HG03469 (cell line): ENCODE measurements around the gene CYSLTR2.
"Not testable (repeated sequence)": the region's sequence is repeated elsewhere in the genome, so short reads cannot be mapped to it uniquely, and the experiment has no call there.

ENCODE experiments used
- ATAC-seq: cut with Tn5 transposase; IDR thresholded peaks from one replicate; pipeline ENCODE4 v1.9.1; 2021; ENCODE audit warnings: mild to moderate bottlenecking, moderate library complexity, moderate number of reproducible peaks; ENCODE audit not compliant: unreplicated experiment

Gene CYSLTR2

DNA sequence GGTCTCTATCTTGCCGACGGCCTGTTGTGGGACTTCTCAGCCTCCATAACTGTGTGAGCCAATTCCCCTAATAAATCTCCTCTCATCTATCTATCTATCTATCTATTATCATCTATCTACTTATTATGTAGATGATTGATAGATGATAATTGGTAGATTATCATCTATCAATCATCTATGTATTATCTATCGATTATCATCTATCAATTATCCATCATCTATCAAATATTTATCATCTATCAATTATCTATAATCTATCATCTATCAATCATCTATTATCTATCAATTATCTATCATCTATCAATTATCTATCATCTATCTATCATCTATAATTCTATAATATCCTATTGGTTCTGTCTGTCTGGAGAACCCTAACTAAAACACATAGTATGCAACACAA, 33.5 kb downstream of the CYSLTR2 start:
- no peak for ATAC-seq

DNA sequence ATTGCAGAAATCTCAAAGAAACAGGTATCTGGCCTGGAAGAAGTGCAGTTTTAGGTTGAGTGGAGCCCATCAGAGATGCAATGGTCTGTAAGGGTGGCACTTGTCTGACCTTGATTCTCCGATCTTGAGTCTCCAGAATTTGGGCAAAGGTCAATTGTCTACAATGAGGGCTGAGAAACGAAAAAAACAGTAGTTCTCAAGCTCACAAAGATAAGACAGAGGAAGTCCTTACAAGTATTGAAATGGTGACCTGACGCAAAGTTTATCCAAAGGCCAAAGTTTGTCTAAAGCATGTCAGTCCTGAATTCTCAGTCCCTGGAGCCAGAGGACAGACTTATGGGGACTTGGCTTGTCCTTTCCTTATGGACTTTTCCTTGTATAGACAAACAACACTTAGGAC, 40.3 kb downstream of the CYSLTR2 start:
- ATAC-seq: no peak

DNA sequence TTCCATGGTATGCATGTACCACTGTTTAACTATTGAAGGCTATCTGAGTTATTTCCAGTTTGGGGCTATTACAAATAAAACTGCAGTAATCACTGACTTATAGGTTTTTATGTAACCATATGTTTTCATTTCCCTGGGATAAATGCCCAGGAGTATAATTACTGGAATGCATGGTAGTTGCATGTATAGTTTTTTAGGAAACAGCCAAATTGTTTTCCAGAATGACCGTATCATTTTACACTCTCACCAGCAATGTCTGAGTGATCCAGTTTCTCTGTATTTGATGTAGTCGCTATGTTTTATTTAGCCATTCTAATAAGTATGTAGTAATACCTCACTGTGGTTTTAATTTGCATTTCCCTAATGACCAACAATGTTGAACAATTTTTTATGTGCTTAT, 42.0 kb downstream of the CYSLTR2 start:
- no peak for ATAC-seq

DNA sequence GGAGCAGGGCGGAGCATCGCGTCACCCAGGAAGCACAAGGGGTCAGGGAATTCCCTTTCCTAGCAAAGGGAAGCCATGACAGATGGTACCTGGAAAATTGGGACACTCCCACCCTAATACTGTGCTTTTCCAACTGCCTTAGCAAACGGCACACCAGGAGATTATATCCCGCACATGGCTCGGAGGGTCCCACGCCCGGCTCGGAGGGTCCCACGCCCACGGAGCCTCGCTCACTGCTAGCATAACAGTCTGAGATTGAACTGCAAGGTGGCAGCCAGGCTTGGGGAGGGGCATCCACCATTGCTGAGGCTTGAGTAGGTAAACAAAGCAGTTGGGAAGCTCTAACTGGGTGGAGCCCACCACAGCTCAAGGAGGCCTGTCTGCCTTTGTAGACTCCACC, 42.9 kb downstream of the CYSLTR2 start:
- not testable (repeated sequence) for ATAC-seq

DNA sequence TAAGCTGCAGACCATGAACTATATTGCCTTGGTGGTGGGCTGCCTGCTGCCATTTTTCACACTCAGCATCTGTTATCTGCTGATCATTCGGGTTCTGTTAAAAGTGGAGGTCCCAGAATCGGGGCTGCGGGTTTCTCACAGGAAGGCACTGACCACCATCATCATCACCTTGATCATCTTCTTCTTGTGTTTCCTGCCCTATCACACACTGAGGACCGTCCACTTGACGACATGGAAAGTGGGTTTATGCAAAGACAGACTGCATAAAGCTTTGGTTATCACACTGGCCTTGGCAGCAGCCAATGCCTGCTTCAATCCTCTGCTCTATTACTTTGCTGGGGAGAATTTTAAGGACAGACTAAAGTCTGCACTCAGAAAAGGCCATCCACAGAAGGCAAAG, 53.7 kb downstream of the CYSLTR2 start:
- no peak for ATAC-seq

DNA sequence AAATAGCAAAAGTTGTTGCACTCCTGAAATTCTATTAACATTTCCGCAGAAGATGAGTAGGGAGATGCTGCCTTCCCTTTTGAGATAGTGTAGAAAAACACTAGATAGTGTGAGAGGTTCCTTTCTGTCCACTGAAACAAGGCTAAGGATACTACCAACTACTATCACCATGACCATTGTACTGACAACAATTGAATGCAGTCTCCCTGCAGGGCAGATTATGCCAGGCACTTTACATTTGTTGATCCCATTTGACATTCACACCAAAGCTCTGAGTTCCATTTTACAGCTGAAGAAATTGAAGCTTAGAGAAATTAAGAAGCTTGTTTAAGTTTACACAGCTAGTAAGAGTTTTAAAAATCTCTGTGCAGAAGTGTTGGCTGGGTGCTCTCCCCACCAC, 55.0 kb downstream of the CYSLTR2 start:
- no peak for ATAC-seq

DNA sequence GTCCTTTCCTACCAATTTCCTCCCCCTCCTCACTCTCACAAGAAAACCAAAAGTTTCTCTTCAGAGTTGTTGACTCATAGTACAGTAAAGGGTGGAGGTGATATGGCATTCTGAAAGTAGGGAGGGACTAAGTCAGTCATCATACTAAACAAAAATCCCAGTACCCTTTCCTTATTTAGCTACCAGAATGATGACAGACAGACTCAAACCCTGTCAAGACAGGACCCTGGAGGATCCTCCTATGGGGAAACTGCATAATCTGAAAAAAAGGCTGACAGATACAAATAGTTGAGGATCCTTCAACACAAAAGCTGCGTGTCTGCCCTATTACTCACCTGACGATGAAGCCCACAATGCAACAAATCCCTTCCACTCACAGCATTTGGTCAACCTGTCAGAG, 55.5 kb downstream of the CYSLTR2 start:
- no peak for ATAC-seq

DNA sequence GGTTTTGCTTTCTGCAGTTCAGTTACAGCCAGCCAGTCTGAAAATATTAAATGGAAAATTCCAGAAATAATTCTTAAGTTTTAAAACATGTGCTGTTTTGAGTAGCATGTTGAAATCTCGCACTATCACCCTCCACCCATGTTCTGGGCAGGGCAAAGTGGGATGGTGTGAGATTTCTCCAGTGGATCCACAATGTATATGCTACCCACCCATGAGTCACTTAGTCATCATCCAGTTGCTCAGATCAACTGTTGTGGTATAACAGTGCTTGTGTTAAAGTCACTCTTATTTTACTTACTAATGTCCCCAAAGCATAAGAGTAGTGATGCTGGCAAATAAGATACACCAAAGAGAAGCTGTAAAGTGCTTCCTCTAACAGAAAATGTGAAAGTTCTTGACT, 56.4 kb downstream of the CYSLTR2 start:
- no peak for ATAC-seq

DNA sequence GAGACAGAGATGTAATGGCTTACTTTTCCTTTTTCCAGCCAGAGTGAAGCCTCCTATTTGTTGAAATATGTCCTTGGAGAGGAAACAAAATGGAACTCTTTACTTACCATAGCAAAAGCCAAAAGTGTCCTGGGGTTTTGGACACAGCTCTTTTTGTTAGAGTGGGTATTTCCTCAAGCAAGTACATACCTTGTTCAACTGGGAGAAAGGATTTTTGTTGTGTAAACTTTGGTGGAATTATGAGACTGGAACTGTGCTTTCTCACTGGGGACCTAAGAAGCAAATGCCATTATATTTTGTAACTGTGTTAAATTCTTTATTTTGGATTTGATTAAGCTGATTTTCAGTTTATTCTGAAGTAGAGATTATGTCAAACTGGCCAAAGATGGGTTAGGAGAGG, 58.4 kb downstream of the CYSLTR2 start:
- ATAC-seq: no peak

DNA sequence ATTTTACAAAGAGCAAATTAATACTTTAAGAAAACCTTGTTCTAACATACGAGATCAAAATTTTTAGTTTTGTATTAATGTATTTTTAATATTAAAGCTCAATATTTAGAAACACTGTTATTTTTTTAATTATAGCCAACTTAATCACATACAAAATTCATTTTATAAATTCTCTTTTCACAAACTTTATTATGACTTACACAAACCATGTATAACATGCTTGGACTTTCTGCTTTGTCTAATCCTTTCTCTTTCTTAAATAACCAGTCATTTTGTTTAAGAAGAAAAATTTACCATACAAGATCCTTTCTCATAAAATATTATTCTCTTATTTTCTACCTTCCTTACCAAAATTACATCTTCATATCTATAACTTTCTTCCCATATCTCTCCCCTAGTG, 62.2 kb downstream of the CYSLTR2 start:
- ATAC-seq: no peak

DNA sequence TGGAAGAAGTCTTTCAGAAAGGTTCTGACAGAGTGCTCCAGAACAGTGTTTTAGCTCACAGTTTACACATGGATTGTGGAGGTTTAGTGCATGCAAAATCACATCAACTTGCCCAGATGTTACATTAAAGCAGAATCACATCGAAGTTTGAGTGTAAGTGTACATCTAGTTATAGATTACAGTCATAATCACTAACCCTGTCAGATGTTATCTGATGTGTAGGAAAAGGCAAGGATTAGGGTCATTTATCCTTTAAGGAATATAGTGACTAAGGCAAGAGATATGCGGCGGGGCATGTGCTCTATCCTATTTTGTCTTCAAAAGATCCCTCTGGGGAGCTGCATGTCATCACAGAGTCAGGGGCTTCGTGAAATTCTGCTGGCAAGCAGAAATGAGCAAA, 66.9 kb downstream of the CYSLTR2 start:
- ATAC-seq: no peak

DNA sequence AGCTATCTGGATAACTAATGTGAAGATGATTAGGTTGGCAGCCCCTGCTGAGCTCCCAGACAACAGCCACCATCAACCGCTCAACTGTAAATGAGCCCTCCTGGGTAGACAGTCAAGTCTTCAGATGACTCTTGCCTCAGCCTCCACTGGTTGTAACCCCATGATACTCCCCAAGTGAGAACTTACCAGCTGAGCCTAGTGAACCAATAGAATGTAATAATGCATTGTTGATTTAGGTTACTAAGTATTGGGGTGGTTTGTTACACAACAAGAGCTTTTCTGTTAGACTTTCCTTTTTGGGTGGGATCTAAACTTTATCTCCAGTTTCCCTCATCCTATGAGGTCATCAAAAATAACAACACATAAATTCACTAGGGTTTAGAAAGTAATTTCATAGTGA, 69.4 kb downstream of the CYSLTR2 start:
- no peak for ATAC-seq

DNA sequence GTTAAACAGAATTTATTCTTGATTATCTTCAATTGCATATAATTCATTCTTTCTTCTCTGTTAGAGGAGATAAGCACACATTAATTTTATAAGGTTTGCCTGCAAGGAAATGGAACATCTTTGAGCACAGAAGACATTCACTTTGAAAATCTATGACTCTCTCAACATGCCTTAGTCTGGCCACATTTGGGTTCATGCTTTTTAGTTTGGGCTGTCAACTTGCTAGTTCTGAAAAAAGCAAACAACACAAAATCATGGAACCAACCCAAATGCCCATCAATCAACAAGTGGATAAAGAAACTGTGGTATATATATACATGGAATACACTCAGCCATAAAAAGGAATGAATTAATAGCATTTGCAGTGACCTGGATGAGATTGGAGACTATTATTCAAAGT, 71.5 kb downstream of the CYSLTR2 start:
- ATAC-seq: no peak

DNA sequence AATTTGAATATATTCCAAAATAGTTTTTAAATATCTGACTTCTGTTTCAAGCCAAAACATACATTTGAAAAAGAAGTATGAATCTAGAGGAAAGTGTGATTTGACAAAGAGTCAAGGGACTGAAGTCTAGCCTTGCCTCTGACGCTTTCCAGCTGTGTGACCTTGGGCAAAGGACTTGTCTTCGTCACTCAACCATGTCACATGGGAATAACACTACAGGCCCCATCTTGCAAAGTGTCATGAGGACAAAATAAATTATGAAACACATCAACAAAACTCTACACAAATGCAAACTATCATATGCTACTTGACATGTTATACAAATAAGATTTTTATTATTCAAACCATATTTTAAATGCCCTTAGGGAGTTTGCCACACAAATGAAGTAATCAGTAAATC, 73.0 kb downstream of the CYSLTR2 start:
- ATAC-seq: no peak

DNA sequence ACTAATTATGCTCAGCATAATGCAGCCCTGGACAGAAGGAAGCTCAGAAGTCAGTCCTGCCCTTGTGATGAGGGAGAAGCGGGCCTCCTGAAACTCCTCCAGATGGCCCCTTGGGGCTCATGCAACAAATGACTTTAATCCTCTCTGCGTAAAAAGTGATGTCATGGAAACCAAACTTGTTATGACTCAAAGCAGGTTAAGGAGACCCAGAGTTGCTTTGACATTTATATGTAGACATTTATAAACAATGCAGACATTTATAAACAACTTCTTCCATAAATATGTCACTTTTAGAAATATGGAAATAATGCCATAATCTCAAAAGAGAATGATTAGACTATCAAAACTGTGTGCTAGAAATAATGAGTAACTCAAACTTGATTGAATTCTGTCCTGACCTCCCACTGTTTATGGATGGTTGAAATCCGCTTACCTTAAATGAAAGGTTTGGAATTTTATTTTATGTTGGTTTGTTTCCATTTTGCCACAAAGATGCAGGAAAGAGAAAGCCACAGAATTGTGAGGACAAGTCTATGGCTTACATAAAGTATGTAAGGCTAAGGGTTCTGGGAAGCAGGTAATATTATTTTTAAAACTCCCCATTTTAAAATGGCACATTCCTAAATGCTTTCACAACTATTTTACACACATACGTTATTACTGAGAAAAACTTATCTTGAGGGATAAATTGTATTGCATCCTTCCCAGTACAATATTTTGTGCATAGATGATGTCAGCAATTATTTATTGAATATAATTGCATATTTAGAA, 73.7 kb downstream of the CYSLTR2 start:
- ATAC-seq: no peak

DNA sequence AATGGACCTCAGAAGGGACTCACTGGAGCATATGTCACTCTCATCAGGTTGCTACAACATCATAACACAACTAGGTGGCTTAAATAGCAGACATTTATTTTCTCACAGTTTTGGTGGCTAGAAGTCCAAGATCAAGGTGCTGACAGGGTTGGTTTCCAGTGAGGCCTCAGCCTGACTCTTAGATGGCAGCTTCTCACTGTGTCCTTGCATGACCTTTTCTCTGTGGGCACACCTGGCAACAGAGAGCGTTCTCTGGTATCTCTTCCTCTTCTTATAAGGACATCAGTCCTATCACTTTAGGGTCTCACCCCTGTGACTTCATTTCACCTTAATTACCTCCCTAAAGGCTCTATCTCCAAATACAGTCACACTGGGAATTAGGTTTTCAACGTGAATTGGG, 74.5 kb downstream of the CYSLTR2 start:
- ATAC-seq: no peak

DNA sequence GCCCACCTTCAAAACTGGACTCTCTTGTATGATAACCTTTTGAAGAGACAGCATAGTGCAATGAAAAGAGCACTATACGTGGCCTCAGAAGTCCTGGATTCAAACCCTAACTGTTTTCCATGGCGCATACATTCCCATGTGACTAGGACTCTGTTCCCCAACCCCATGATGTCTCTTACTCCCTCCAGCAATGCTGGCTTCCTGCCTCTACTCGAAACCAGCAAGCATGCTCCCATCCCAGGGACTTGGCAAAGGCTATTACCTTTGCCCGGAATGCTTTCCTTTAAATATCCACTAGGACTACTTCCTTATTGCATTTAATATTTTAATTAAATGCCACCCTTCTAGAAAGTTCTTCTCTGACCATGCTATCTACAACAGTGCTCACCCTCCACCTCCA, 75.1 kb downstream of the CYSLTR2 start:
- ATAC-seq: no peak

DNA sequence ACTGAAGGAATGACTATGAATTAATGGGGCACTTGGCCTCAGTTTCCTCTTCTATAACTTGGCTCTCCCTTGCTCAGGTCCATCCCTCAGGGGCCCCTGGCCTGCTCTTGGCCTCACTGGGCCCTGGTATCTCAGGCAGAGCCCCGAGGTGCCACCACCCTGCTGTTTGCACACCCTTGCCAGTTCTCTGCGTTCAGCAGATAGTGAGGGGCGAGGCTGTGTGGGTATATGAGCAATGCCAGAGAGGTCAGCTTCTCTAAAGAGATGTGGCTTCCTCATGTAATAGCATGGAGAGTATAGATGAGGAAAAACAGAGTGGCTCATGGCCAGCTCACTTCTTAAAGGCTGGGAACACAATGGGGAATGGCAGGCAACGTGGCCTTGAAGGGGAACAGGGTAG, 76.1 kb downstream of the CYSLTR2 start:
- no peak for ATAC-seq

DNA sequence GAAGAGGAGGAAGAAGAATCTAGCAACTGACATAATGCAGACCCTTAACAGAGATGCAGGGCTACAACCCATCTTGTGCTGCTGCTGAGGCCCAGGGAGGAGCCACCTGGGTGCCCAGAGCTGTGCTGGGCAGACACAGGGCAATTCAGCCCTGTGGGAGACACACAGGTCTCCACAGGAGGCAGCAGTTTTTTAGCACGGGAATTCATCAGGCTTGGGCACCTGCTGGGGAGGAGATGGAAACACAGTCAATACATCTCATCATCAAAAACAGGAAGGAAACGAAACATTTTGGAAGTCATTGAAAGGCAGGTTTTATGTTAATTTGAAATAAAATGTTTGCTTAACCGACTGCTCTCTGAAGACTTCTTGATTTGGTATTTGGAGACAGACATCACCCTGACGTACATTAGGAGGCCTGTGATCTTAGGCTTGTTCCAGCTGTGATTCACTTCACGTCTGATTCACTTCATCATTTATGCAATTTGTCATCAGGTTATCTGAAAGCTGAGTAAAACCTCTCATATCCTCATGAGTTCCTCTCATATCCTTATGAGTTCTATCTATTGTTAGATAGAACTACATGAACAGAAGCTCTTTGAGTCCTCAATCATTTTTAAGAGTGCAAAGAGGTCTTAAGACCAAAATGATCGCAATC, 77.4 kb downstream of the CYSLTR2 start:
- ATAC-seq: no peak

DNA sequence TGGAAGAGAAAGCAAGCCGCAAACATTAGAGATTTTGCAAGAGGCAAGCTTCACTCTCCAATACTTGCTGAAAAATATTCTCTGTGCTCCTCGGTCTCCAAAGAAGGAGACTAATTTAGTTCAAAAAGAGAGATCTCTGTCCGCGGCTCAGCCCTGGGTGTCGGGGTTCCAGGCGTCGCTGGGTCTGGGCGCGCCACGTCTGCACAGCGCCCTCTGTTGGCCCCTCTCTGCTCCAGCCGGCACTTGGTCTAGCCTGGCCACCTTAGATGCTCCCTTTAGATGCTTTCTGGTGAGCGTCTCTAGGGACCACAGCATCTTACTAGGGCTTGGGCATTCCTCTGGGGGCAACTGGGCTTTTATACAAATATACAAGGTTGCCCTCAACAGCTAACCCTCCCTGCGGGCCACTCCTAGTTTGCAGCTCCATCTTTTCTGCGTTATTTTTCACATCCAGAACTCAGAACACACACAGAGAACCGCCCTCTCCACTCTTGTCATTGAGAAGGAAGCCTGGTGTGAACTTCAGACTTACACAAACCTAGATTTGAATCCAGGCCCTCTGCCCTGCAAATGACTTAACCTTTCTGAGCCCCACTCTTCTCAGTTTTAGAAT, 78.3 kb downstream of the CYSLTR2 start:
- ATAC-seq: no peak

DNA sequence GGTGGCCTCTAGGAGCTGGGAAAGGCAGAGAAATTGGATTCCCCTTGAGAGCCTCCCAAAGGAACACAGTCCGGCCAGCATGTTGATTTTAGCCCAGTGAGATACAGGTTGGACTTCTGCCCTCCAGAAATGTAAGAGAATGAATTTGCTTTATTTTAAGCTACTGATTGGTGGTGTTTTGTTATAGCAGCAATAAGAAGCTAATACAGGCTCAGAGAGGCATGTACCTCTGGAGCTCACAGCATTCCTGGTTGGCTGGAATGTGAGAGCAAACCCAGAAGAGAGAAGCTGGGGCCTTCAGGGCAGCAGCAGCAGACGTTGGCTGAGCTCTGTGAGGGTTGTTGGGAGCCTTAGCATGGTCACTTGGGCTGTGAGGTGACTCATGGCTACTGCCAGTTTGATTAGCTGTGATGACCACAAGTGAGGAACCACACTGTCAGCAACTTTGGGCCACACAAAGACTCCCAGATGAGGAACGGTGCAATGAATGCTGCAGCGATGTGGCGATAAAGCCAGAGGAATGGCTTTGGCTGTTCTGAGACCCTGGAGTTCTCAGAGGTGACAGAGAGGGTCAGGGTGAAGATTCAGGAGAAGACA, 80.1 kb downstream of the CYSLTR2 start:
- ATAC-seq: no peak

DNA sequence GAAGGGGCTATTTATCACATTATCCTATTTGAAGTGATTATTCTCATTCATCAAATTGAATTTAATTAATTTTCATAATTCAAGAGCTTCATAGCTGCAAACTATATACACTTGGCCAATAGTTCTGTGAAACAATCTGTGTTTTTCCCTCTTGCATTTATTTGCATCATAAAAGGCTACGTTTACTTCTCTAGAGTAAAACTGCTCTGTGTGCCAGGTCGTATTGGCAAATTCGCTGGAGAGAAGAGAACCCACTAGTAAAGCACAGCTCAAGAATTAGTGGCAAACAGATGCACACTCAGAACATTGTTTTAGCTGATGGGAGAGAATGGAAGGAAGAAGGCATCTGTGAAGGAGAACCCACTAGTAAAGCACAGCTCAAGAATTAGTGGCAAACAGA, 81.8 kb downstream of the CYSLTR2 start:
- no peak for ATAC-seq
